Transverse colon (tissue), 4 donors: ENCODE results near the gene TRAFD1. TPM values are rescaled to one million over a fixed set of nuclear protein-coding genes. Genes with fewer than 3 reads are reported as not detected.

Source experiments
- DNase-seq: peaks from one replicate; pipeline ENCODE4 v3.0.0-alpha.2; 2019
- H3K27ac ChIP-seq, 4 donors: fragments of 200-600 bp; sonication (generic); 2 replicates each; pipeline ENCODE4 v1.5.1; 2016 to 2018; ENCODE audit warnings: inconsistent platforms in 4 of 4
- H3K27me3 ChIP-seq: fragments of 200-600 bp; sonication (generic); 2 replicates; pipeline ENCODE4 v1.5.1; 2017; ENCODE audit warnings: inconsistent platforms
- H3K36me3 ChIP-seq, 4 donors: fragments of 200-600 bp; sonication (generic); 2 replicates each; pipeline ENCODE4 v1.5.1; 2017 to 2019; ENCODE audit warnings: inconsistent platforms in 4 of 4
- H3K4me1 ChIP-seq, 4 donors: fragments of 200-600 bp; sonication (generic); 2 replicates each; pipeline ENCODE4 v1.5.1; 2017 to 2020; ENCODE audit warnings: inconsistent platforms in 4 of 4
- H3K4me3 ChIP-seq, 4 donors: fragments of 200-600 bp; sonication (generic); 1 replicate in 1 of 4; 2 replicates in 3 of 4; pipeline versions ENCODE4 v1.5.1 to v1.6.1; 2017 to 2019; ENCODE audit warnings: inconsistent platforms in 4 of 4
- H3K9me3 ChIP-seq, 2 donors: fragments of 200-600 bp; sonication (generic); 2 replicates each; pipeline ENCODE4 v1.5.1; 2017 to 2019; ENCODE audit warnings: inconsistent platforms in 2 of 2
- EP300 ChIP-seq: sonication (generic); formaldehyde crosslinking; IDR thresholded peaks from one replicate; pipeline ENCODE4 v1.6.1; 2017; ENCODE audit warnings: antibody characterized with exemption, low read depth
- POLR2A ChIP-seq: fragments of 450-650 bp; IDR thresholded peaks from one replicate; pipeline ENCODE4 v1.6.1; 2016; ENCODE audit warnings: antibody characterized with exemption, mild to moderate bottlenecking, moderate library complexity
- POLR2AphosphoS5 ChIP-seq, 3 donors: sonication (generic); formaldehyde crosslinking; IDR thresholded peaks; one replicate each; pipeline ENCODE4 v1.6.1; 2016; ENCODE audit warnings: antibody characterized with exemption in 3 of 3
- WGBS, 2 donors: methylation state at CpG; one replicate each; pipeline ENCODE4 v1.1.5; 2018; ENCODE audit warnings: low coverage in 1 of 2; 5-methylcytosine and 5-hydroxymethylcytosine counted together
- in situ Hi-C, 4 donors: fragments of 200-750 bp; cut with MboI; loops; one replicate each; pipeline versions ENCODE4 v1.15.0 to v1.15.1; 2017; ENCODE audit warnings: low sequenced_read_pairs in 3 of 4, low pct_ligation_motif_present in 1 of 4, low pct_unique_long_range_greater_than_20kb in 1 of 4
- intact Hi-C: fragments of 100-400 bp; cut with DNase I; formaldehyde crosslinking; loops from one replicate; pipeline ENCODE4 v1.15.1; 2023; ENCODE audit warnings: low total_unique reads
- total RNA-seq, 4 donors: library from RNA; depleted of rRNA; stranded (reverse); fragments of >200 nt; gene quantifications; one replicate each; pipeline ENCODE4 v1.1.0, GENCODE V29; 2016
- TF ChIP-seq, protein P1 (sequence below), 5 experiments: fragments of 200-600 bp in 3 of 5; fragments of 450-650 bp in 2 of 5; sonication (generic) in 3 of 5; IDR thresholded peaks; 1 replicate in 2 of 5; 2 replicates in 3 of 5; pipeline ENCODE4 v1.5.1; 2016 to 2017; ENCODE audit warnings: antibody characterized with exemption in 5 of 5, inconsistent platforms in 3 of 5, mild to moderate bottlenecking in 2 of 5, moderate library complexity in 1 of 5

TRAFD1 gene
- total RNA-seq, 4 donors from 2014 or later: 15.3 to 36.8 (median 31.1) TPM

DNA sequence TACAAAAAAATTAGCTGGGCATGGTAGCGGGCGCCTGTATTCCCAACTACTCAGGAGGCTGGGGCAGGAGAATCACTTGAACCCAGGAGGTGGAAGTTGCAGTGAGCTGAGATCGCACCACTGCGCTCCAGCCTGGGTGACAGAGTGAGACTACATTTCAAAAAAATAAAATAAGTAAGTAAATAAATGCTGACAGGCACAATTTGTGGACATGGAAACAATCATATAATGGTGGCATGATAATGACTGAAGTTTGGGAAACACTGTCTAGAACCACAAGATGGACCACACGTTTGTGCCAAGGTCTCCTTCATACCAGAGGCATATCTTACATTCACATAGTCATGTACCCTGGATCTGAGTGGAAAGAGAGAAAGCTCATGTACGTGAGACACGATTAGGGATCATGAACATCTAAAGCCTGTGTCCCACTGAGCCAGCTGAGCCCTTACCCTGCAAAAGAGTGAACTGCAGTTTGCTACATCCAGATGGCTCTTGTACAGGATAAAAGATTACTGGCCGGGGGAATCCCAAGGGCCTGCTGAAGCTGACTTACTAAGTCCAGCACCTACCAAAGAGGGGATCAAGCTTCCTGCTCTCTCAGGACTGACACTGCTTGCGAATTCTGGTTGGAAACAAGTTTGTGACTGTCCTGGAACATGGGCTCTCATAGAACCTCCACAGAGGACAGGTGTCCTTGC, 62.9 kb downstream of the TRAFD1 start:
- in situ Hi-C loops (no loop called here), intact Hi-C loops (no loop called here)
- TF ChIP-seq EP300: no peak
- TF ChIP-seq POLR2AphosphoS5 (IDR thresholded peaks at IDR 0.05): no peak
- TF ChIP-seq POLR2A: no peak
- TF ChIP-seq, protein P1, sequence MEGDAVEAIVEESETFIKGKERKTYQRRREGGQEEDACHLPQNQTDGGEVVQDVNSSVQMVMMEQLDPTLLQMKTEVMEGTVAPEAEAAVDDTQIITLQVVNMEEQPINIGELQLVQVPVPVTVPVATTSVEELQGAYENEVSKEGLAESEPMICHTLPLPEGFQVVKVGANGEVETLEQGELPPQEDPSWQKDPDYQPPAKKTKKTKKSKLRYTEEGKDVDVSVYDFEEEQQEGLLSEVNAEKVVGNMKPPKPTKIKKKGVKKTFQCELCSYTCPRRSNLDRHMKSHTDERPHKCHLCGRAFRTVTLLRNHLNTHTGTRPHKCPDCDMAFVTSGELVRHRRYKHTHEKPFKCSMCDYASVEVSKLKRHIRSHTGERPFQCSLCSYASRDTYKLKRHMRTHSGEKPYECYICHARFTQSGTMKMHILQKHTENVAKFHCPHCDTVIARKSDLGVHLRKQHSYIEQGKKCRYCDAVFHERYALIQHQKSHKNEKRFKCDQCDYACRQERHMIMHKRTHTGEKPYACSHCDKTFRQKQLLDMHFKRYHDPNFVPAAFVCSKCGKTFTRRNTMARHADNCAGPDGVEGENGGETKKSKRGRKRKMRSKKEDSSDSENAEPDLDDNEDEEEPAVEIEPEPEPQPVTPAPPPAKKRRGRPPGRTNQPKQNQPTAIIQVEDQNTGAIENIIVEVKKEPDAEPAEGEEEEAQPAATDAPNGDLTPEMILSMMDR (IDR thresholded peaks at IDR 0.05): no peak
- Histone ChIP-seq H3K27me3 (no peaks in the 10 kb centered on the region), H3K36me3 (peaks cover 0 to 43% (median 20%) of the 10 kb centered on the region in 4 donors), H3K4me3 (no peak overlapping the region), H3K27ac (no peak overlapping the region), H3K9me3 (no peaks in the 10 kb centered on the region), H3K4me1 (peaks cover 0 to 4% (median 0%) of the 10 kb centered on the region in 4 donors)
- 94 to 100% methylated on average over 4 to 9 of the region's 9 CpGs for WGBS, 2 donors
- DNase-seq: no peak

DNA sequence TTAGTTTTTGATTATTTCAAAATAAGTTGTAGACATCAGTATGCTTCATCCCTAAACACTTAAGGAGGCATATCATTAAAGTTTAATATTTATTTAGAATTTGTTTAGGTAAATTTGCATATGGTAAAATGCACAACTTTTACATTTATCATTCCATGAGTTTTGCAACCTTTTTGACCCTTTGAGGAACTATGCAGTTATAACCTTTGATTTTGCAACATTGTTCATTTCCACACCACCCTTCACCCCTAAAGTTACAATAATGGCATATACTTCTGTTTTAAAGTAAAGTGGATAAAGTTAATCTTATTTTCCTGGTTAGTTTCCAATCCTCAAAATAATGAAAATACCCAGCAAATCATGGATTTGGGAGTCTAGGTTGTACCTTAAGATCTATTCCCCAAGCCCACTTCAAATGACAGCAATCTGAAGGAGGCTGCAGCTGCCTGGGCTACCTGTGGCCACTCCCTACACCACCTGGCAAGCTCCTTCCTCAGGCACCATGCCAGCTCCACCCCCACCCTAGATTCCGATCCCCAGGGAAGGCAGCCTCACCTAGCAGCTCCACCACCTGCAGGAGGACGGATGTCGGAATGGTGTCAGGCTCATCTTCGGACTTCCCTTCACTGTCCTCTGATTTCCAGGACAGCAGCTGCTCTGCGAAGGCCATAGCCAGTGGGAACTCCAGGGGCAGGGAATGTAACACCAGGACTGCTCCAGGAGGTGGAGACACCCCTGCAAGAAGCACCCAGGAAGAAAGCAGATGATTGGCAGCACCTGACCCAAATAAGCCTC, 65.1 kb downstream of the TRAFD1 start:
- H3K27me3 ChIP-seq: no peaks in the 10 kb centered on the region
- H3K27ac ChIP-seq: no peak overlapping the region
- intact Hi-C loops: no loop called here
- no peaks in the 10 kb centered on the region for H3K9me3 ChIP-seq
- peaks cover 0 to 4% (median 0%) of the 10 kb centered on the region in 4 donors for H3K4me1 ChIP-seq
- peak; percentile 77 for DNase-seq
- WGBS, 2 donors: 20 to 73% methylated on average over 1 to 5 of the region's 5 CpGs
- in situ Hi-C loops: no loop called here
- no peak overlapping the region for H3K4me3 ChIP-seq
- TF ChIP-seq, protein P1 (IDR thresholded peaks at IDR 0.05): no peak
- no peak for TF ChIP-seq POLR2A
- no peak for TF ChIP-seq POLR2AphosphoS5 (IDR thresholded peaks at IDR 0.05)
- TF ChIP-seq EP300: no peak
- H3K36me3 ChIP-seq: peaks cover 0 to 44% (median 18%) of the 10 kb centered on the region in 4 donors

- no peaks in the 10 kb centered on the region for H3K9me3 ChIP-seq
- in situ Hi-C loops: no loop called here
- peaks cover 0 to 52% (median 18%) of the 10 kb centered on the region in 4 donors for H3K36me3 ChIP-seq
- intact Hi-C loops: no loop called here
- 80 to 100% methylated on average over 1 to 2 of the region's 2 CpGs for WGBS, 2 donors
- H3K27ac ChIP-seq: no peak overlapping the region
- no peak for DNase-seq
- TF ChIP-seq POLR2AphosphoS5 (IDR thresholded peaks at IDR 0.05) (no peak), POLR2A (no peak), EP300 (no peak)
- TF ChIP-seq, protein P1 (IDR thresholded peaks at IDR 0.05): no peak
- H3K27me3 ChIP-seq: no peaks in the 10 kb centered on the region
- no peak overlapping the region for H3K4me3 ChIP-seq
- peaks cover 0 to 4% (median 0%) of the 10 kb centered on the region in 4 donors for H3K4me1 ChIP-seq
Observed at GRCh38 chr12:112191201-112191600, 65.8 kb downstream of the TRAFD1 start.

DNA sequence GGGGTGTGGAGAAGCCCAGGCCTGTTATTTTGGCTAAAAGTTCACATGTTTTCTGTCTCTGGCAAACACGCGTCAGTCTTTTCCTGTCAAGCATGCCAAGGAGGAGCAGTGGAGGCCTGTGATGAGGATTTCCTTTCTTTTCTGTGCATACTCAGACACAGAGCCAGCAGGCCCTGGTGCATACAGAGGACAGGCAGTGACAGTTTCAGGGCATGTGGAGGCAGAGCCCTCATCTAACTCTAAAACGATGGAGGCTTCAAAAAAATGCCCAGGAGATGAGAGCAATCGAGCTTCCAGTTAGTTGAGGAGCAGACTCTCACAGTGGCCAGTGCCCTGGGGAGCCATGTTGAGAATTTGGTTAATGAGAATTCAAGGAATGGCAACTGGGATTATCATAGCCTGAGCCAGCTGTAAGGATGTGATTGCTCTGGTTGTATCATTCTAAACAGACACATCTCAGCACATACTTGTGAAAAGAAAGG, 66.5 kb downstream of the TRAFD1 start:
- H3K9me3 ChIP-seq: no peaks in the 10 kb centered on the region
- peaks cover 0 to 4% (median 0%) of the 10 kb centered on the region in 4 donors for H3K4me1 ChIP-seq
- in situ Hi-C loops: no loop called here
- H3K27me3 ChIP-seq: no peaks in the 10 kb centered on the region
- intact Hi-C loops: no loop called here
- no peak for DNase-seq
- no peak overlapping the region for H3K4me3 ChIP-seq
- H3K36me3 ChIP-seq: peaks cover 0 to 57% (median 18%) of the 10 kb centered on the region in 4 donors
- no peak for TF ChIP-seq POLR2AphosphoS5 (IDR thresholded peaks at IDR 0.05)
- TF ChIP-seq EP300: no peak
- no peak for TF ChIP-seq POLR2A
- TF ChIP-seq, protein P1 (IDR thresholded peaks at IDR 0.05): no peak
- H3K27ac ChIP-seq: no peak overlapping the region
- WGBS, 2 donors: 69 to 73% methylated on average over 2 to 4 of the region's 4 CpGs
